SK-N-SH treated with all-trans-retinoic acid at 6 μM for 48 hours (cell line): ENCODE measurements around the gene PLCB4.
"Not testable (repeated sequence)": the region's sequence is repeated elsewhere in the genome, so short reads cannot be mapped to it uniquely, and the experiment has no call there.

Experiments used
- ATAC-seq: fragments of 200-7000 bp; cut with Tn5 transposase; 3 replicates; pipeline ENCODE4 v1.9.1; 2020; ENCODE audit warnings: mild to moderate bottlenecking, moderate library complexity
- BACH2 ChIP-seq: fragments of 250-450 bp; sonication (Bioruptor Pico); IDR thresholded peaks from 2 replicates; pipeline ENCODE4 v1.9.0; 2021; ENCODE audit warnings: mild to moderate bottlenecking, borderline replicate concordance
- CREB5 ChIP-seq: fragments of 250-450 bp; sonication (Bioruptor Pico); IDR thresholded peaks from 2 replicates; pipeline ENCODE4 v1.5.1; 2020; ENCODE audit warnings: low read depth, mild to moderate bottlenecking, moderate library complexity
- CSDC2 ChIP-seq: fragments of 250-450 bp; sonication (Bioruptor Pico); IDR thresholded peaks from 2 replicates; pipeline ENCODE4 v1.5.0; 2020; ENCODE audit warnings: mild to moderate bottlenecking, moderate library complexity
- CSRNP3 ChIP-seq: fragments of 250-450 bp; sonication (Bioruptor Pico); IDR thresholded peaks from 2 replicates; pipeline ENCODE4 v1.5.1; 2021; ENCODE audit warnings: mild to moderate bottlenecking, moderate library complexity
- ESRRG ChIP-seq: fragments of 250-450 bp; sonication (Bioruptor Pico); IDR thresholded peaks from 2 replicates; pipeline ENCODE4 v1.6.1; 2021; ENCODE audit warnings: mild to moderate bottlenecking
- GLIS3 ChIP-seq: fragments of 250-450 bp; sonication (Bioruptor Pico); IDR thresholded peaks from 2 replicates; pipeline ENCODE4 v1.5.0; 2020; ENCODE audit warnings: mild to moderate bottlenecking, moderate library complexity
- ISL1 ChIP-seq: fragments of 250-450 bp; sonication (Bioruptor Pico); IDR thresholded peaks from 2 replicates; pipeline ENCODE4 v2.1.2; 2022; ENCODE audit warnings: mild to moderate bottlenecking, moderate library complexity
- OSR1 ChIP-seq: fragments of 250-450 bp; sonication (Bioruptor Pico); IDR thresholded peaks from 2 replicates; pipeline ENCODE4 v1.8.0; 2022; ENCODE audit warnings: moderate library complexity, mild to moderate bottlenecking, inconsistent platforms
- PATZ1 ChIP-seq: fragments of 250-450 bp; sonication (Bioruptor Pico); IDR thresholded peaks from 2 replicates; pipeline ENCODE4 v1.8.0; 2020; ENCODE audit warnings: mild to moderate bottlenecking, moderate library complexity, borderline replicate concordance
- POU6F1 ChIP-seq: fragments of 250-450 bp; sonication (Bioruptor Pico); IDR thresholded peaks from 2 replicates; pipeline ENCODE4 v1.8.0; 2021; ENCODE audit warnings: low read depth, mild to moderate bottlenecking, moderate library complexity, borderline replicate concordance
- PPARA ChIP-seq: fragments of 250-450 bp; sonication (Bioruptor Pico); IDR thresholded peaks from 2 replicates; pipeline ENCODE4 v1.5.0; 2020; ENCODE audit warnings: mild to moderate bottlenecking, borderline replicate concordance
- RARB ChIP-seq: fragments of 250-450 bp; sonication (Bioruptor Pico); IDR thresholded peaks from 2 replicates; pipeline ENCODE4 v1.8.0; 2021; ENCODE audit warnings: mild to moderate bottlenecking, moderate library complexity
- SNAI2 ChIP-seq: fragments of 250-450 bp; sonication (Bioruptor Pico); IDR thresholded peaks from 2 replicates; pipeline ENCODE4 v1.5.0; 2020; ENCODE audit warnings: mild to moderate bottlenecking, moderate library complexity
- TOX ChIP-seq: fragments of 250-450 bp; sonication (Bioruptor Pico); IDR thresholded peaks from 2 replicates; pipeline ENCODE4 v1.8.0; 2021; ENCODE audit warnings: mild to moderate bottlenecking, moderate library complexity, borderline replicate concordance
- TSHZ2 ChIP-seq: fragments of 250-450 bp; sonication (Bioruptor Pico); IDR thresholded peaks from 2 replicates; pipeline ENCODE4 v1.5.0; 2020; ENCODE audit warnings: mild to moderate bottlenecking, moderate library complexity
- ZC3H10 ChIP-seq: fragments of 250-450 bp; sonication (Bioruptor Pico); IDR thresholded peaks from 2 replicates; pipeline ENCODE4 v1.5.1; 2021; ENCODE audit warnings: mild to moderate bottlenecking, moderate library complexity
- ZFP30 ChIP-seq: fragments of 450-650 bp; formaldehyde crosslinking; IDR thresholded peaks from 2 replicates; pipeline ENCODE4 v1.5.0; 2022; ENCODE audit warnings: mild to moderate bottlenecking, moderate library complexity
- ZNF565 ChIP-seq: fragments of 450-650 bp; formaldehyde crosslinking; conservative IDR thresholded peaks from 2 replicates; pipeline ENCODE4 v1.5.0; 2020; ENCODE audit warnings: low read depth, mild to moderate bottlenecking, moderate library complexity
- ZNF8 ChIP-seq: fragments of 450-650 bp; formaldehyde crosslinking; IDR thresholded peaks from 2 replicates; pipeline ENCODE4 v1.5.0; 2020; ENCODE audit warnings: mild to moderate bottlenecking, moderate library complexity

PLCB4 gene

GRCh38 chr20:9149796-9150195, 80.9 kb downstream of the PLCB4 start:
- ATAC-seq: no peak
- TF ChIP-seq CSRNP3 (CRISPR knock-in tag): no peak
- no peak for TF ChIP-seq CREB5
- TF ChIP-seq BACH2 (CRISPR knock-in tag): no peak
- TF ChIP-seq GLIS3 (CRISPR knock-in tag): no peak

- no peak for TF ChIP-seq OSR1 (CRISPR knock-in tag)
- no peak for TF ChIP-seq GLIS3 (CRISPR knock-in tag)
- TF ChIP-seq SNAI2 (CRISPR knock-in tag): no peak
- TF ChIP-seq CSRNP3 (CRISPR knock-in tag): no peak
- no peak for TF ChIP-seq PATZ1 (CRISPR knock-in tag)
- TF ChIP-seq ISL1: no peak
- TF ChIP-seq CSDC2: no peak
- no peak for TF ChIP-seq PPARA (CRISPR knock-in tag)
- no peak for TF ChIP-seq ZC3H10
- TF ChIP-seq ZNF8: no peak
- no peak for TF ChIP-seq RARB
- no peak for TF ChIP-seq ZFP30 (CRISPR knock-in tag)
- TF ChIP-seq POU6F1: no peak
- TF ChIP-seq, all 23 proteins: peak for 0
- ATAC-seq: no peak
These were observed 81.8 kb downstream of the PLCB4 start for GRCh38 chr20:9150679-9151078.

- not testable (repeated sequence) for ATAC-seq
These were observed 83.3 kb downstream of the PLCB4 start for GRCh38 chr20:9152139-9152538.

GRCh38 chr20:9154464-9155024, 85.7 kb downstream of the PLCB4 start:
- ATAC-seq: no peak
- no peak for TF ChIP-seq CREB5
- no peak for TF ChIP-seq TSHZ2 (CRISPR knock-in tag)
- no peak for TF ChIP-seq ZFP30 (CRISPR knock-in tag)
- no peak for TF ChIP-seq ISL1
- no peak for TF ChIP-seq ZC3H10
- no peak for TF ChIP-seq BACH2 (CRISPR knock-in tag)
- TF ChIP-seq TOX (CRISPR knock-in tag): no peak
- TF ChIP-seq OSR1 (CRISPR knock-in tag): no peak
- no peak for TF ChIP-seq ESRRG
- TF ChIP-seq ZNF565 (CRISPR knock-in tag): no peak
